Measurements from ENCODE around the gene PUS10.
"Not testable (repeated sequence)": the region's sequence is repeated elsewhere in the genome, so short reads cannot be mapped to it uniquely, and the experiment has no call there.

Gene PUS10

GRCh38 chr2:60966507-60967405, 51.3 kb downstream of the PUS10 start:
- DNase-seq: no peak

DNA sequence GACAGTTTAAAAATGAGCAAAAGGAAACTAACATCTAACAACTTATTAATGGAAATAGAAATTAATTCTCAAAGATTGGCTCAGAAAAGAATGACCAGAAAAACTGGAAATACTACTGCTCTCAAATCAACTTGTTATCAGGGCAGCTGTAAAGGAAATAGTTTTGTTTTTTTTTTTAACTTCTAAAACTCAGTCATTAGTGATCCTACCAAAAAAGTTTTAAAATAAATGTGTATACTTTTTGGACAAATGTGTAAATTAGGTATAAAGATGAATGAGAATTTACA, 52.6 kb downstream of the PUS10 start:
- DNase-seq: no peak

DNA sequence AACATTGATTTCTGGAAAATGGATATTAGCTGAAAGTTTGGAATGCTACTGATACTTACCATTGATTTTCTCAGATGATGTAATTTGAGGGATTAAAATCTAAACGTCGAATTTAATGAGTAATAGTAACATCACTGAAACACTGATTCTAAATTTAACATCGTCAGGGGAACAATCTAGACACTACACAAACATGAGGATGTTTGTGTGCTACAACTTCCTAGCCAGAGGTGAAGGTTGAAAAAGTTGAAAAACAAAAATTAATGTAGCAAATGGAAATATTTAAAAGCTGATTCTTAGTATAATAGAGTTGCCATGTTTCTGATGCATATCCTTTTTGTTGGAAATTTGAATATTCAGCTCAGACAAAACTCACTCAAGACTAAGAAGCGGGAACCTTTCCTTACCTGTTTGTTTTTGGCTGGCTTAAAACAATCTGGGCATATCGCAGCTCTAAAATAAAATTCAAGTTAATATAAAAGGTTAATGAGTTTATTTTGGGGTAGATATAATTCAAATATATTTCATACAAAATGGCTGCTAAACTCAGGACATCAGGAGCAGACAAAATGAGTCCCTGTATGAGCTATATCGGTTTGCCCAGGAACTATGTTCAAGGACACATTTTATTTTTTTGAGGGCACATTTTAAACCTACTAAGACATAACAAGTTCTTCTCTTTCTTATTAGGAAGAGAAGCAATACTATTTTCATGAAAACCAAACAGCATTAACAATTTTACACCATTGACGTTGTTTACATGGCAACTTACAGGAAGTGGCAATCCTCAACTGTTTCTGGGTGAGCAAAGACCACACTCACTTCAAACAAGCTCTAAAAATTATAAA, 53.2 kb downstream of the PUS10 start:
- no peak for DNase-seq

DNA sequence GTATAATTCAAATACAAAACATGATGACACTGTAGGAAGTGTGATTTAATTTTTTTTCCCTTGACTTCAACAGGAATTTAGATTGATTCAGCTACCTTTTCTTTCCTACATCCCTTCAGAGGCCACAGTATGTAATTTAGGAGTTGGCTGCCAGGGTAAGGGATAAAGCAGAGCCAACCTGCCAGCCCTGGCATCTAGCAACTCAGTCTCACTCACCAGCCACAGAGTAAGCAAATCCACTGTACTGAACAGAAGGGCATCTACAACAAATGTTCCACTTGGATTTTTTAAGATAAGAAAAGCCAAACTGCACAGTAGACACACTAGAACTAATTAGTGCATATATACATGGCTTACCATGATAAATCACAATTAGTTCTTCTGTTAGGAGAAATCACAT, 54.9 kb downstream of the PUS10 start:
- DNase-seq: no peak

- no peak for DNase-seq
These were observed 55.5 kb downstream of the PUS10 start for GRCh38 chr2:60962528-60962927.

DNA sequence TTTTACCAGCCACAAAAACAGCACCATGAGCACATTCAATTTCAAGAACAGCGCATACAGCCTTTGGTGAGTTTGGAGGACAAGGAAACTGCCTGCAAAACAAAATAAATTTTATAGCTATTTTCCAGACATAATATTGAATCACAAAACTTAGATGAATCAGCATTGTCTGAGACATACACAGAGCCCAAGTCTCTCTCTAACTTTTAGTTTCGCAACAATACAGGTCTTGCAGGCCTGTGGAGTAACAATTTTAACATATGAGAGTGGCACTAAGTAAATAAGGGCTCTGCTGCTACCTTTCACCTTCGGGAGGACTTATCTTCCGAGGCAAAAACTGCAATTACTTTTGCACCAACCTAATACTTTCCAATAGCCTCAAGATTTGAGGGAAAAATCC, 56.6 kb downstream of the PUS10 start:
- no peak for DNase-seq

GRCh38 chr2:60960706-60961105, 57.3 kb downstream of the PUS10 start:
- DNase-seq: no peak

GRCh38 chr2:60959501-60959900, 58.6 kb downstream of the PUS10 start:
- peak; percentile 25 for DNase-seq

- no peak for DNase-seq
These were observed 59.3 kb downstream of the PUS10 start for GRCh38 chr2:60958800-60959199.

- no peak for DNase-seq
These were observed 59.7 kb downstream of the PUS10 start for GRCh38 chr2:60958361-60958760.

DNA sequence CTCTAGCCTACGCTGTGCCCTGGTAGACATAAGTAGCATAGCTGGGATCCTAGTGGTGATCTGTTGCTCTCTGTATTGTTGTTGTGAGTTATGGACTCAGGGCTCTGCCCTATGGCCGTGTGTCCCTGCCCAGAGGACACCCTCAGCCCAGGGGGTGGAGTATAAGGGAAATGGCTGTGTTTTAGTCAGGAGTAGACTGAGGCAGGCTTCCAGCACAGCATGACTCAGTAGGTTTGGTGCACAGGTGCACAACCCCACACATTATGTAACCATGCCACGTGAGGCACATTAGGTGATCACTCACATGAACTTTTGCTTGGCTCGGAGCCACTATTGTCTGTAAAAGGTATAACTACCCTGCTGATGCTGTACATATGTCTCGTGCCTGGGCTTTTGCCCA, 60.4 kb downstream of the PUS10 start:
- DNase-seq: peak; percentile 43

DNA sequence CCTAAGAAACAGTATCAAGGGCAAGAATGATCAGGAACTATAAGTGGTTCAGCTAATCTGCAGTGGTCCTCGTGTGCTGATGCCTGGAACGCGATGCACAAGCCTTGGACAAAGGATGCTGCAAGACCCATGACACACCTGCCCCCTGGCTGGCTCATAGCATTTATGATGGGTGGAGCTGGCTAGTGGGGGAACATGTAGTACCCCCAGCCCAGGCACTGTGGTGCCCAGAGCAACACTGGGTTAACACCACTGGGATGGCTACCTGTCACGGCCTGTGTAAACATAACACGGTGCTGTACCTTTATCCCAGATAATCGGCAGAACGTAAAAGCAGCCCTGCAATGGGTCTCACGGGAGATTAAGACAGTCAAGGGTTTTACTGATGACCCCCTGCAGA, 60.8 kb downstream of the PUS10 start:
- no peak for DNase-seq

DNA sequence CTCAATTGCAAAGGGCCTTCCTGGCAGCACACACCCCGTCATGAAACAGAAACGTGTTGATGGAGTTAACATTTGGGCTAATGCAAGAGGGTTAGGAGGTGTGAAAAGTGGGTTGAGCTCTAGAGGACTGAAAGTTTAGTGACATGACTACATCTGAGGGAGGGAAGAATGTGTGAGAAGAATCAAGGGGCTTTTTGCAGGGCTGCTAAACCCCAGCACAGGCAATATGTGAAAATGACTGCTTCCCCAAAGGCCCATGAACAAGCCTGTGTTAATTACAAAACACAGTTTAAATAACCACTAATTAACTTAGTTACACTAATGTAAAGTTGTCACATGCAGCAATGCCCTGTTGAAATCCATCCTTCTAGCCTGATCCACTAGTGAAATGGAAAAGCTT, 63.9 kb downstream of the PUS10 start:
- no peak for DNase-seq

DNA sequence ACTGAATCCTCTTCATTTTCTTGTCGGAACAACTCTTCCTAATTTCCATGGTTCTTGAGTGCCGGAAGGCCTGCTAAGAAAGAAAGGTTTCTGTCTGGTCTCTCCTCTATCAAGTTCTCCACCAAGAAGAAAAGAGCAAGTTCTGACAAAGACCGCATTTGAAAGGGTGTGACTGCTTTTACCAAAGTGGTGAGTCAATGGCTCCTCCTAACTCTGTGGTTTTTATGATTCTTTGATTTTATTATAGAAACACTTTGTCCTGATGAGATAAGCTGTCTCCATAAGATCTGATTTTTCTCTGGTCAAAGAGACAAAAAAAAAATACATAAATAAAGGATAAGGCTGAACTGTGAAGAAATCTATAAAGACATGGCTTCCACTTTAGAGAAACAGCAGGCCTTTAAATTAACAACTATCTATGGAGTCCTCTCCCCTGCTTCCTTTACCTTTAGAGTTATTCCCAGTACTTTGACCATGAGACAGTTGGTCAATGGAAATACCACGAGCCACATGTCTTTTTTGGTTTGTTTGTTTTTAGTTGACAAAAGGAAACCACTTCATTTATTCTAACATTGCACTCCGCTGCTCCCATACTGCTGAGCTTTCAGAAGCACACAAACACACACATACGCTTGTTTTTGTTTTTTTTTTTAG, 69.0 kb downstream of the PUS10 start:
- no peak for DNase-seq

DNA sequence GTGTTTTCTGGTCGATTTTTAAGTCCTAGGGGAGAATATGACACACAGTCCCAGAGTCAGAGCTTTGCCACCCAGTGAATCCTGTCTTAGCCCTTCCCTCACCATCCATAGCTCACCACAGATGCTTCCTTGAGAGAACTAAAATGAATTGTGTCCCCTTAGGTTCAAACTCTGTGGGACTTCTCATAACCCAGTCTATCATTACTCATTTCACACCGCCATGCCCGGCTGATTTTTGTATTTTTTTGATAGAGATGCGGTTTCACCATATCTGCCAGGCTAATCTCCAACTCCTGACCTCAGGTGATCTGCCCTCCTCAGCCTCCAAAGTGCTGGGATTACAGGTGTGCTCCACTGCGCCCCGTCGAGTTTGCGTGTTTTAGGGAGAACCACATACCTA, 69.9 kb downstream of the PUS10 start:
- no peak for DNase-seq

- DNase-seq: no peak
These were observed 71.0 kb downstream of the PUS10 start for GRCh38 chr2:60947056-60947455.

DNA sequence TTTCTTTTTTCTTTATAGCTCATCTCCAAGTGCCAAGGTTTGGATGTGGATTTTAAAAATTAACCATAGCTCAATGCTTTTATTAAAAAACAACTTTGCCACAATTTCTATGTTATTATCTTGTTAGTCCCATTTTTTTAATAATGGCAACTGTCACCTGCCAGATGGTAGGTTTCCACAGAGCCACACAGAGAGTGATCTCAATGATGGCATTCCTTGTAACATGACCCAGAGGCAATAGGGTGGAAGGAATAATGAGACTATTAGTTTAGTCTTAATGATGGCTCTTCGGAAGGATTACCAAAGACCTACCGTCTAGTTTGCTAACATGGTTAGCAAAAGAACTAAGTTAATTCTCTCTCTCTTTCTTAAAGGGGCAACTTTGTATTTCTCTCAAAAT, 72.7 kb downstream of the PUS10 start:
- no peak for DNase-seq

DNA sequence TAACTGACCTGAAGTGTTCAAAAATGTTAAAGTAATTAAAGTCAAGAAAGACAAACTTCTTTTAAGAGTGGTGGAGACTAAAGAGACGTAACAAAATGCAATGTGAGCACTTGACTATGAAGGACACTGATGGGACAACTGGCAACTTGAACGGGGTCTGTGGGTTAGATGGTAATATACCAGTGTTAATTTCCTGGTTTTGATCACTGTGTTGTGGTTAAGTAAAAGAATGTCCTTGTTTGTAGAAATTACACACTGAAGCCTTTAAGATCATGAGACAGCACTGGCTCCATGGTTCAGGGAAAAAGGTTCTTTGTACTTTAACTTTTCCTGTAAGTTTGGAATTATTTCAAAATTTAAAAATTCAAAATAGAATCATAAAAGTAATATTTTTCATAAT, 78.4 kb downstream of the PUS10 start:
- no peak for DNase-seq

GRCh38 chr2:60938301-60938700, 79.8 kb downstream of the PUS10 start:
- DNase-seq: no peak

DNA sequence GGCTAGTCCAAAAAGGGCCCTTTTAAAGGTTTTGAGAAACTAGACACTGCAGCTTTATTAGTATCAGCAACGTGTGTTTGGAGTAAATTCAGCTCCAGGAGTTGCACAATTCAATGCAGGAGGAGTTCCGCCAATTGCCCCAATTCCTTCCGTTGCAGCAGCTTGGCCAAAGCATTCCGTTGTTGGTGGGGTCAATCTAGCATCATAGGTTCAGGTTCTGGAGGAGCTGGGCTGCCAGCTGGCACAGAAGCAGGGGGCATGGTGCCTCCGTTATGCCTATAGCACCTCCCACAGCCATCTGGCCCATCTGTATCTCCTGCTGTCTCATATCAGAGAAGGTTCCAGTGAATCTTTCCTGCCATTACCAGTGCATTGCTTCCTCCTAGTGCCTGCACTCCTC, 81.3 kb downstream of the PUS10 start:
- no peak for DNase-seq

DNA sequence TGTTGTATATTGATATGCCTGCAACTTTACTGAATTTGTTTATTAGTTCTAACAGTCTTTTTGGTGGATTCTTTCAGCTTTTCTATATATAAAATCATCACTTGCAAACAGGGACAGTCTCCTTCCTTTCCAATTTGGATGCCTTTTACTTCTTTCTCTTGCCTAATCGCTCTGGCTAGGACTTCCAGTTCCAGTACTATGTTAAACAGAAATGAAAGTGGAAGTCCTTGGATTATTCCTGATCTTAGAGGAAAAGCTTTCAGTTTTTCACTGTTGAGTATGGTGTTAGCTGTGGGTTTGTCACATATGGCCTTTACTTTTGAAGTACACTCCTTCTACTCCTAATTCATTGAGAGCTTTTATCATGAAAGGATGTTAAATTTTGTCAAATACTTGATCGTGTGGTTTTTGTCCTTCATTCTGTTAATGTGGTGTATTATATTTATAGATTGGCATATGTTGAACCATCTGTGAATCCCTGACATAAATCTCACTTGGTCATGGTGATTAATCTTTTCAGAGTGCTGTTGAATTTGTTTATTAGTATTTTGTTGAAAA, 83.8 kb downstream of the PUS10 start:
- no peak for DNase-seq

DNA sequence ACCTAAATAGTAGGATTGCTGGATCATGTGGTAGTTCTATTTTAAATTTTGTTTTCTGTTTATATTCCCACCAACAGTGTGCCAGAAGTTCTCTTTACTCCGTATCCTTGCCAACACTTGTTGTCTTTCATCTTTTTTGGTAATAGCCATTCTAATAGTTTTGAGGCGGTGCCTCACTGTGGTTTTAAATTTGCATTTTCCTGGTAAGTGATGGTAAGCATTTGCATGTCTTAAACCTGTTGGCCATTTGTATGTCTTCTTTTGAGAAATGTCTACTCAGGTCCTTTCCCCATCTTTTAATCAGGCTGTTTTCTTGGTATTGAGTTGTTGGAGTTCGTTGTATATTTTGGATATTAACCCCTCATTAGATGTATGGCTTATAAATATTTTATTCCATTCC, 85.1 kb downstream of the PUS10 start:
- no peak for DNase-seq

DNA sequence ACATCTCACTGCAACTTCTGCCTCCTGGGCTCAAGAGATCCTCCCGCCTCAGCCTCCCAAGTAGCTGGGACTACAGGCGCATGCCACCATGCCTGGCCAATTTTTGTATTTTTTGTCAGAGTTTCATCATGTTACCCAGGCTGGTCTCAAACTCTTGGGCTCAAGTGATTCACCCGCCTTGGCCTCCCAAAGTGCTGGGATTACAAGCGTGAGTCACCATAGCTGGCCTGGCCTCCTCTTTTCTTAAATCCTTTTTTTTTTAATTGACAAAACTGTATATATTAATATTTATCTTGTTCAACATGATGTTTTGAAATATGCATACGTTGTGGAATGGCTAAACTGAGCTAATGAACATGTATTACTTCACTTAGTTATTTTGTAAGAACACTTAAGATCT, 86.0 kb downstream of the PUS10 start:
- DNase-seq: not testable (repeated sequence)

Measured in NCI-H345 (cell line).